WTC11 (cell line): ENCODE data around the gene MAST4.

Experiments used
- JUN ChIP-seq: sonication (generic); formaldehyde crosslinking; IDR thresholded peaks from 2 replicates; pipeline ENCODE4 v1.8.0; 2023; ENCODE audit warnings: mild to moderate bottlenecking, missing genetic modification reagents
- RELA ChIP-seq: sonication (generic); formaldehyde crosslinking; IDR thresholded peaks from 2 replicates; pipeline ENCODE4 v1.8.1; 2022; ENCODE audit warnings: missing genetic modification reagents, mild to moderate bottlenecking, borderline replicate concordance
- TF ChIP-seq, protein P1 (sequence below): fragments of 200-600 bp; IDR thresholded peaks from 2 replicates; pipeline ENCODE4 v1.8.0; 2022; ENCODE audit warnings: antibody characterized with exemption

DNA sequence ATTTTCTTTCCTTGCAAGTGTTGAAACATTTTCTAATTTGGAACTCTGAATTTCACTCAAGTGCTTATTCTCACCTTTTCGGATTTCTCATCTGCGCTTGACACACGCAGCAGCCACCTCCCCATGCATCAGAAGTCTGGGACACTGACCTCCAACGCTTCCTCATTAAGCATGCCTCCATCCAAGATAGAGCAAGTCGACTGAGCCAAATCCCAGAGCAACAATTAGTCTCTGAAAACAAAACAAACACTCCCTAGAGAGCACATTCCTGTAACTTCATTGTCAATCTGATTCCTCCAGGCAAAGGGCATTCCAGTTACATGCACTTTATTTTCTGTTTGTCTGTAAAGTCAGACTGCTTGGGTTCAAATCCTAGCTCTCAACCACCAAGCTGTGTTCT is 594.7 kb downstream of the MAST4 start:
- TF ChIP-seq JUN (CRISPR knock-in tag): no peak
- TF ChIP-seq, protein P1, sequence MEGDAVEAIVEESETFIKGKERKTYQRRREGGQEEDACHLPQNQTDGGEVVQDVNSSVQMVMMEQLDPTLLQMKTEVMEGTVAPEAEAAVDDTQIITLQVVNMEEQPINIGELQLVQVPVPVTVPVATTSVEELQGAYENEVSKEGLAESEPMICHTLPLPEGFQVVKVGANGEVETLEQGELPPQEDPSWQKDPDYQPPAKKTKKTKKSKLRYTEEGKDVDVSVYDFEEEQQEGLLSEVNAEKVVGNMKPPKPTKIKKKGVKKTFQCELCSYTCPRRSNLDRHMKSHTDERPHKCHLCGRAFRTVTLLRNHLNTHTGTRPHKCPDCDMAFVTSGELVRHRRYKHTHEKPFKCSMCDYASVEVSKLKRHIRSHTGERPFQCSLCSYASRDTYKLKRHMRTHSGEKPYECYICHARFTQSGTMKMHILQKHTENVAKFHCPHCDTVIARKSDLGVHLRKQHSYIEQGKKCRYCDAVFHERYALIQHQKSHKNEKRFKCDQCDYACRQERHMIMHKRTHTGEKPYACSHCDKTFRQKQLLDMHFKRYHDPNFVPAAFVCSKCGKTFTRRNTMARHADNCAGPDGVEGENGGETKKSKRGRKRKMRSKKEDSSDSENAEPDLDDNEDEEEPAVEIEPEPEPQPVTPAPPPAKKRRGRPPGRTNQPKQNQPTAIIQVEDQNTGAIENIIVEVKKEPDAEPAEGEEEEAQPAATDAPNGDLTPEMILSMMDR: no peak
- TF ChIP-seq RELA (CRISPR knock-in tag): no peak
